HG03342 (cell line): ENCODE results near the gene TWF2.

Source experiments
- ATAC-seq: cut with Tn5 transposase; IDR thresholded peaks from one replicate; pipeline ENCODE4 v1.9.1; 2021; ENCODE audit warnings: mild to moderate bottlenecking, moderate library complexity; ENCODE audit not compliant: unreplicated experiment

Gene TWF2

GRCh38 chr3:52204337-52205073 lies 34.5 kb downstream of the TWF2 start:
- ATAC-seq: no peak

GRCh38 chr3:52203701-52204100 lies 35.3 kb downstream of the TWF2 start:
- ATAC-seq: no peak

GRCh38 chr3:52202384-52203077 lies 36.4 kb downstream of the TWF2 start:
- no peak for ATAC-seq

GRCh38 chr3:52200981-52201679 lies 37.8 kb downstream of the TWF2 start:
- ATAC-seq: no peak

GRCh38 chr3:52198643-52199608 lies 40.0 kb downstream of the TWF2 start:
- ATAC-seq: no peak

- peak; percentile 68 for ATAC-seq
Observed at GRCh38 chr3:52197842-52198625, 40.9 kb downstream of the TWF2 start, which contains the start of gene ALAS1. ALAS1 (plus strand) TSS chr3:52198160; CDS start chr3:52199242, 1,082 bp downstream.

- no peak for ATAC-seq
Observed at GRCh38 chr3:52197499-52197841, 41.5 kb downstream of the TWF2 start.

- no peak for ATAC-seq
Observed at GRCh38 chr3:52196977-52197376, 42.0 kb downstream of the TWF2 start.

- ATAC-seq: no peak
Observed at GRCh38 chr3:52195823-52196331, 43.1 kb downstream of the TWF2 start.

- no peak for ATAC-seq
Observed at GRCh38 chr3:52195291-52195597, 43.7 kb downstream of the TWF2 start.

GRCh38 chr3:52194485-52195290 lies 44.3 kb downstream of the TWF2 start:
- no peak for ATAC-seq

- no peak for ATAC-seq
Observed at GRCh38 chr3:52193065-52193464, 45.9 kb downstream of the TWF2 start.

GRCh38 chr3:52191663-52192062 lies 47.3 kb downstream of the TWF2 start:
- no peak for ATAC-seq

- no peak for ATAC-seq
Observed at GRCh38 chr3:52190294-52191074, 48.5 kb downstream of the TWF2 start.

- no peak for ATAC-seq
Observed at GRCh38 chr3:52188556-52188955, 50.4 kb downstream of the TWF2 start.

GRCh38 chr3:52186729-52187128 lies 52.2 kb downstream of the TWF2 start:
- no peak for ATAC-seq

GRCh38 chr3:52185837-52186236 lies 53.1 kb downstream of the TWF2 start:
- no peak for ATAC-seq

GRCh38 chr3:52185311-52185710 lies 53.6 kb downstream of the TWF2 start:
- ATAC-seq: no peak
